ENCODE data around the gene CAMK1G. TPM values are rescaled to one million over a fixed set of nuclear protein-coding genes. Genes with fewer than 3 reads are reported as not detected.

CAMK1G gene
- total and polyA plus RNA-seq, 2 donors, result 0.11 to 0.95 TPM

GRCh38 chr1:209552406-209553264, 30.9 kb upstream of the CAMK1G start:
- H3K4me3 ChIP-seq (ENCODE audit: low read depth, low read length), result no peak overlapping the region
- H3K27ac ChIP-seq (ENCODE audit: low read depth), result no peak overlapping the region
- no peaks in the 10 kb centered on the region for H3K4me1 ChIP-seq (ENCODE audit: insufficient read depth)
- 55% methylated on average over 5 of the region's 5 CpGs for WGBS
- no peaks in the 10 kb centered on the region for H3K36me3 ChIP-seq (ENCODE audit: insufficient read depth)
- no peak for DNase-seq (ENCODE audit: extremely low spot score)

GRCh38 chr1:209554761-209555611, 28.5 kb upstream of the CAMK1G start:
- Histone ChIP-seq H3K4me1 (ENCODE audit: insufficient read depth) (no peaks in the 10 kb centered on the region), H3K4me3 (ENCODE audit: low read depth, low read length) (no peak overlapping the region), H3K27ac (ENCODE audit: low read depth) (no peak overlapping the region), H3K36me3 (ENCODE audit: insufficient read depth) (no peaks in the 10 kb centered on the region)
- 93% methylated on average over 9 of the region's 9 CpGs for WGBS
- DNase-seq (ENCODE audit: extremely low spot score), result no peak

GRCh38 chr1:209556162-209556690, 27.3 kb upstream of the CAMK1G start:
- H3K4me1 ChIP-seq (ENCODE audit: insufficient read depth), result no peaks in the 10 kb centered on the region
- WGBS, result 74% methylated on average over 1 of the region's 1 CpG
- H3K36me3 ChIP-seq (ENCODE audit: insufficient read depth), result no peaks in the 10 kb centered on the region
- H3K4me3 ChIP-seq (ENCODE audit: low read depth, low read length), result no peak overlapping the region
- DNase-seq (ENCODE audit: extremely low spot score), result no peak
- no peak overlapping the region for H3K27ac ChIP-seq (ENCODE audit: low read depth)

- no peaks in the 10 kb centered on the region for H3K36me3 ChIP-seq (ENCODE audit: insufficient read depth)
These were observed 26.3 kb upstream of the CAMK1G start for GRCh38 chr1:209557221-209557620.

GRCh38 chr1:209560529-209560928, 23.0 kb upstream of the CAMK1G start:
- DNase-seq (ENCODE audit: extremely low spot score), result no peak
- Histone ChIP-seq H3K27ac (ENCODE audit: low read depth) (no peak overlapping the region), H3K4me1 (ENCODE audit: insufficient read depth) (no peaks in the 10 kb centered on the region), H3K4me3 (ENCODE audit: low read depth, low read length) (no peak overlapping the region), H3K36me3 (ENCODE audit: insufficient read depth) (no peaks in the 10 kb centered on the region)
- WGBS, result 77% methylated on average over 3 of the region's 3 CpGs

More at GRCh38 chr1:209557221-209557620, 26.3 kb upstream of the CAMK1G start:
- no peaks in the 10 kb centered on the region for H3K4me1 ChIP-seq (ENCODE audit: insufficient read depth)
- no peak overlapping the region for H3K27ac ChIP-seq (ENCODE audit: low read depth)
- DNase-seq (ENCODE audit: extremely low spot score), result no peak
- no peak overlapping the region for H3K4me3 ChIP-seq (ENCODE audit: low read depth, low read length)

- no peak for DNase-seq (ENCODE audit: extremely low spot score)
- Histone ChIP-seq H3K4me3 (ENCODE audit: low read depth, low read length) (no peak overlapping the region), H3K27ac (ENCODE audit: low read depth) (no peak overlapping the region), H3K4me1 (ENCODE audit: insufficient read depth) (no peaks in the 10 kb centered on the region), H3K36me3 (ENCODE audit: insufficient read depth) (no peaks in the 10 kb centered on the region)
- 92% methylated on average over 10 of the region's 10 CpGs for WGBS
These were observed 22.6 kb upstream of the CAMK1G start for GRCh38 chr1:209560952-209561351.

GRCh38 chr1:209561532-209561931, 22.0 kb upstream of the CAMK1G start:
- H3K4me1 ChIP-seq (ENCODE audit: insufficient read depth), result no peaks in the 10 kb centered on the region
- 79% methylated on average over 6 of the region's 6 CpGs for WGBS
- no peak overlapping the region for H3K27ac ChIP-seq (ENCODE audit: low read depth)
- no peak for DNase-seq (ENCODE audit: extremely low spot score)
- no peaks in the 10 kb centered on the region for H3K36me3 ChIP-seq (ENCODE audit: insufficient read depth)
- H3K4me3 ChIP-seq (ENCODE audit: low read depth, low read length), result no peak overlapping the region

- Histone ChIP-seq H3K4me1 (ENCODE audit: insufficient read depth) (no peaks in the 10 kb centered on the region), H3K27ac (ENCODE audit: low read depth) (no peak overlapping the region), H3K36me3 (ENCODE audit: insufficient read depth) (no peaks in the 10 kb centered on the region), H3K4me3 (ENCODE audit: low read depth, low read length) (no peak overlapping the region)
- WGBS, result 73% methylated on average over 4 of the region's 4 CpGs
- DNase-seq (ENCODE audit: extremely low spot score), result no peak
These were observed 18.7 kb upstream of the CAMK1G start for GRCh38 chr1:209564849-209565248.

- peak; percentile 56 for DNase-seq (ENCODE audit: extremely low spot score)
These were observed 17.5 kb upstream of the CAMK1G start for GRCh38 chr1:209565759-209566678.

GRCh38 chr1:209567698-209568175, 15.8 kb upstream of the CAMK1G start:
- no peaks in the 10 kb centered on the region for H3K4me1 ChIP-seq (ENCODE audit: insufficient read depth)
- H3K27ac ChIP-seq (ENCODE audit: low read depth), result no peak overlapping the region
- no peak overlapping the region for H3K4me3 ChIP-seq (ENCODE audit: low read depth, low read length)

More at GRCh38 chr1:209565759-209566678, 17.5 kb upstream of the CAMK1G start:
- Histone ChIP-seq H3K4me3 (ENCODE audit: low read depth, low read length) (no peak overlapping the region), H3K27ac (ENCODE audit: low read depth) (no peak overlapping the region), H3K4me1 (ENCODE audit: insufficient read depth) (no peaks in the 10 kb centered on the region), H3K36me3 (ENCODE audit: insufficient read depth) (no peaks in the 10 kb centered on the region)
- WGBS, result 44% methylated on average over 15 of the region's 15 CpGs

GRCh38 chr1:209569455-209570207, 13.9 kb upstream of the CAMK1G start:
- Histone ChIP-seq H3K4me3 (ENCODE audit: low read depth, low read length) (no peak overlapping the region), H3K36me3 (ENCODE audit: insufficient read depth) (no peaks in the 10 kb centered on the region), H3K4me1 (ENCODE audit: insufficient read depth) (no peaks in the 10 kb centered on the region), H3K27ac (ENCODE audit: low read depth) (no peak overlapping the region)
- 15% methylated on average over 9 of the region's 9 CpGs for WGBS
- DNase-seq (ENCODE audit: extremely low spot score), result no peak

More at GRCh38 chr1:209567698-209568175, 15.8 kb upstream of the CAMK1G start:
- DNase-seq (ENCODE audit: extremely low spot score), result no peak
- H3K36me3 ChIP-seq (ENCODE audit: insufficient read depth), result no peaks in the 10 kb centered on the region
- 27% methylated on average over 1 of the region's 1 CpG for WGBS

GRCh38 chr1:209570743-209571142, 12.8 kb upstream of the CAMK1G start:
- Histone ChIP-seq H3K4me1 (ENCODE audit: insufficient read depth) (no peaks in the 10 kb centered on the region), H3K27ac (ENCODE audit: low read depth) (no peak overlapping the region)
- 81% methylated on average over 3 of the region's 3 CpGs for WGBS

More at GRCh38 chr1:209570743-209571142, 12.8 kb upstream of the CAMK1G start:
- no peak overlapping the region for H3K4me3 ChIP-seq (ENCODE audit: low read depth, low read length)
- H3K36me3 ChIP-seq (ENCODE audit: insufficient read depth), result no peaks in the 10 kb centered on the region
- DNase-seq (ENCODE audit: extremely low spot score), result no peak

Data from urinary bladder (tissue), 4 donors.